Activated CD4-positive, alpha-beta T cell treated with anti-CD3 and anti-CD28 coated beads for 4 hours (primary cell): ENCODE measurements around the gene NENF.
"Not testable (repeated sequence)": the region's sequence is repeated elsewhere in the genome, so short reads cannot be mapped to it uniquely, and the experiment has no call there.

Experiments used
- DNase-seq, 2 donors: peaks; one replicate each; pipeline ENCODE4 v3.0.0-alpha.2; 2020

Gene NENF

DNA sequence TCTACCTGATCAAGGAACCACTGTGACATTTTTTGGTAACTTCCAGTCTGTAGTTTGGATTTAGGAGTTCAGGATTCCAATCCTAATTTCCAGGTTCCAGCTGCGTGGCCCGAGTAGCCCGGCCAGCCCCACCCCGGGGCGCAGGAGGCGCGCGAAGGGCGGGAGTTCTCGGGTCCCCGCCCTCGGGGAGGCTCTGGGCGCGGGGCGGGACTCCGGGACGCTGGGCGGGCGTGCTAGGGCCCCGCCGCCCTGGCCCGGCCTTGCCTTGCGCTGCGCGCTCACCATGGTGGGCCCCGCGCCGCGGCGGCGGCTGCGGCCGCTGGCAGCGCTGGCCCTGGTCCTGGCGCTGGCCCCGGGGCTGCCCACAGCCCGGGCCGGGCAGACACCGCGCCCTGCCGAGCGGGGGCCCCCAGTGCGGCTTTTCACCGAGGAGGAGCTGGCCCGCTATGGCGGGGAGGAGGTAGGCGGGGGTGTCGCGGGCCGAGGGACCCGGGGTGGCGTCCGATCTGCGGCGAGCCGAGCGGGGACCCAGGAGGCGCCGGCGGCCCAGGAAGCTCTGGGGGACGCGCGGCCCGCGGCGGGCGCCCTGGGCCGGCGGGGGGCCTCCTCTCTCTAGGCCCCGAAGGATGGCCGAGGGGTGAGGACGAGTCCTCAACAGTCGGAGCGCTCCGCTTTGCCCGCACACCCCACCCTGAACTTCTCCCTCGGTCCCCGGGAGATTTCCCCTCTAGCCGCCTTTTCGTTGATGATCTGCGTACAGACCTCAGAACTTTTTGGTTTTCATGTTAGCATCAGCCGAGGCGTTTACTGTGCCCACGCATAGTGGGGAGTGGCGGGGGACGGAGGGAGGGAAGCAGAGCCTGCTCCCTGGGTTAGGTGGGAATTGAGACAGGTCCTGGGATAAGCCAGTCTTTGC, at the start of gene NENF:
TSS of gene NENF (plus strand) at position 260 of the 916 bp plus-strand sequence. CDS start at position 284, 24 bp downstream.
- peak; percentile 66 to 71 for DNase-seq

GRCh38 chr1:212386029-212386428, 46.7 kb upstream of the NENF start:
- DNase-seq: no peak

- DNase-seq: no peak
Measured at GRCh38 chr1:212388985-212389716, 43.6 kb upstream of the NENF start.

GRCh38 chr1:212395678-212396437, 36.9 kb upstream of the NENF start:
- DNase-seq: not testable (repeated sequence)

DNA sequence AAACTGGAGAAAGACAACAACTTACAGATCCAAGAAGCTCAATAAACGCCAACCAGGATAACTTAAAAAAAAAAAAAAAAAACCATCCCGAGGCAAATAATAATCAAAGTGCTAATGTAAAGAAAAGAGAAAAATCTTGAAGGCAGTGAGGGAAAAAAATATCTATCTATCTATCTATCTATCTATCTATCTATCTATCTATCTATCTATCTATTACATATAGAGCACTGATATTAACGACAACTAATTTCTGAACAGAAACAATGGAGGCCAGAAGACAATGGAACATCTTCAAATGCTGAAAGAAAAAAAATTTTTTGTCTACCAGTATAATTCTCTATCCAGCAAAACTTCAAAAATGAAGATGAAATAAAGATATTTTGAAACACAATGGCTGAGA, 36.1 kb upstream of the NENF start:
- DNase-seq: no peak

DNA sequence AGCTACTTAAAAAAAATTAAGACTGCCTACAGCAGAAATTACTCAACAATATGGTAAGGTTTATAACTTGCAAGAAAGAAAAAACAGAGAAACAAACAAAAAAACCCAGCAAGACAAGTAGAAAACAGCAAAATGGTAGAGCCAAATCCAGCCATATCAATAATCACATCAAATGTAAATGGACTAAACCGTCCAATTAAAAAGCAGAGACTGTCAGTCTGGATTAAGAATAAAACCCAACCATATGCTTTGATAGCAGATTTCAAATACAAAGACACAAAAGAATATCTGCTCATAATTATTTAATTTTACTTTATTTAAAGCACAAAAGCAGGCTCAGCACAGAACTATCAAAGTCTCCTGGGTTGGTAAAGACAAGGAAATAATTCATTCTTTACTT, 35.5 kb upstream of the NENF start:
- DNase-seq: no peak

DNA sequence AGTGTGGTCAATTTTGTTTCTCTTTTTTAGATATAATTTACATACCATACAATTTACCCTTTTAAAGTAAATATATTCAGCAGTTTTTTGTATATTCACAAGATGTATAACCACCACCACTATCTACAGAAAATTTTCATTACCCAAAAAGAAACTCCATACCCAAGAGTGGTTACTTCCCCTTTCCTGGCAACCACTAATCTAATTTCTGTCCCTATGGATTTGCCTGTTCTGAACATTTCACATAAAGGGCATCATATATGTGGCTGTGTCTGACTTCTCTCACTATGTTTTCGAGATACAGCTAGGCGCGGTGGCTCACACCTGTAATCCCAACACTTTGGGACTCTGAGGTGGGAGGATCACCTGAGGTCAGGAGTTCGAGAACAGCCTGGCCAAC, 31.7 kb upstream of the NENF start:
- no peak for DNase-seq

GRCh38 chr1:212401838-212402582, 30.7 kb upstream of the NENF start:
- DNase-seq: no peak

DNA sequence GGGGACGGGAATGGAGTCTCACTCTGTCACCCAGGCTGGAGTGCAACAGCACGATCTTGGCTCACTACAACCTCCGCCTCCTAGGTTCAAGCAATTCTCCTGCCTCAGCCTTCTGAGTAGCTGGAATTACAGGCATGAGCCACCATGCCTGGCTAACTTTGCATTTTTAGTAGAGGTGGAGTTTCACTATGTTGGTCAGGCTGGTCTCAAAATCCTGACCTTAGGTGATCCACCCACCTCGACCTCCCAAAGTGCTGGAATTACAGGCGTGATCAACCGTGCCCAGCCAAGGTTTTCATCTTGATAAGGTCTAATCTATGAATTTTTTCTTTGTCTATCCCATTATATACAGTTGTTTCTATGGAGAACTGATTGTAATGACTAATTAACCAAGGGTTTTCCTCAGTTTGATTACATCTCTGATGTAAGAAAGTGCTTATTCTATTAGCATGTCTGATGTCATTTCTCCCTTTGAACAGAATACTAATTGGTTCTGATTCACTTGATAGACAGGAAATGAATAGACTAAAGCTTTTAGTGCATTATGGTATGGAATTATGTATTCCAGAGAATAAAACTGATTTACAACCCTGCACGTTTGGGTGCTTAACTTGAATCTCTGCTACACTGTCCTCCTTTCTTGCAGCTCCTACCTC, 29.9 kb upstream of the NENF start:
- no peak for DNase-seq

DNA sequence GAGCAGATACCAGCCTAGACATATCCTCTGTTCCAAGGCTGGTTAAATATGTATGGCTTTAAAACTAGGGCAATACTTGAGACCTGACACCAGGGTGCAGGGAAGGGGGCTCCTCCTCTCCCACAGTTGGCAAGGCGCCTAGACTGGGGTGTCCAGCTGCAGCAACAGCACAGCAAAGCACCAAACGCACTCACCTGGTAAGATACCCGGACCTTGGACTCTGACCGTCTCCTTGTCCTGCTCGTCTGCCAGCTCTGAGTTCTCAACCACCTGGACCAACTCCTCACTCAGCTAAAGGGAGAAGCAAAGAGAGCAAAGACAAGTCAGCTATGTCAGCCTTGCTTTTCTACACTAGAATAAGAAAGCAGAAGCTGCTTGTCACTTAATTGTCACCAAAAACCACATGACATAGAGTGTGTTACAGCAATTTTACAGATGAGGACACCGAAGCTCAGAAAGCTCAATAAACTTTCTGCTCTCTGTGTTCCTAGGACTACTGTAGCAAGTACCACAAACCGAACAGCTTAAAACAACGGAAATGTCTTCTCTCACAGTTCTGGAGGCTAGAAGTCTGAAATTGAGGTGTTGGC, 22.4 kb upstream of the NENF start:
- DNase-seq: no peak

- no peak for DNase-seq
Measured at GRCh38 chr1:212412374-212412773, 20.3 kb upstream of the NENF start.

DNA sequence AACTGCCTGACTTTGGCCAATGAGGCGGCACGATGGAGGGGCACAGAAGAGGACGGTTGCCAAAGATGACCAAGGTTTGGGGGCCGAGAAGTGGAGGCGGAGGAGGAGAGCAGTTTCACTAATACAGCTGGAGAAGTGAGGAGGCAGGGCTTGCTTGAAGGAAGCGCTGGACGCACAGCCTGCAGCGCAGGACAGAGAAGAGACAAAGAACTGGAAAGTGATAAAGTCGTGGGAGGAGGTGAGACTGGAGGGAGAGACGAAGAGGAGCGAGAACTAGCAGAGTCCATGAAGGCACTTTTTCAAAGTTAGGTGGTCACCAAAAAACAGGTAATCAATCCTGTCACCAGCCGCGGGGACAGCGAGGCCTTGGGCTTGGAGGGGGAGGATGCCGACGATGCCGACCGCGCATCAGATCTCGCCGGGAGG, 18.8 kb upstream of the NENF start:
- DNase-seq: peak in 1 of 2 donors; percentile 20

GRCh38 chr1:212414328-212415106, 18.2 kb upstream of the NENF start, which contains the start of gene PACC1:
Gene PACC1 (minus strand): TSS chr1:212414886. CDS start chr1:212414757, 129 bp downstream.
- peak; percentile 78 to 83 for DNase-seq

DNA sequence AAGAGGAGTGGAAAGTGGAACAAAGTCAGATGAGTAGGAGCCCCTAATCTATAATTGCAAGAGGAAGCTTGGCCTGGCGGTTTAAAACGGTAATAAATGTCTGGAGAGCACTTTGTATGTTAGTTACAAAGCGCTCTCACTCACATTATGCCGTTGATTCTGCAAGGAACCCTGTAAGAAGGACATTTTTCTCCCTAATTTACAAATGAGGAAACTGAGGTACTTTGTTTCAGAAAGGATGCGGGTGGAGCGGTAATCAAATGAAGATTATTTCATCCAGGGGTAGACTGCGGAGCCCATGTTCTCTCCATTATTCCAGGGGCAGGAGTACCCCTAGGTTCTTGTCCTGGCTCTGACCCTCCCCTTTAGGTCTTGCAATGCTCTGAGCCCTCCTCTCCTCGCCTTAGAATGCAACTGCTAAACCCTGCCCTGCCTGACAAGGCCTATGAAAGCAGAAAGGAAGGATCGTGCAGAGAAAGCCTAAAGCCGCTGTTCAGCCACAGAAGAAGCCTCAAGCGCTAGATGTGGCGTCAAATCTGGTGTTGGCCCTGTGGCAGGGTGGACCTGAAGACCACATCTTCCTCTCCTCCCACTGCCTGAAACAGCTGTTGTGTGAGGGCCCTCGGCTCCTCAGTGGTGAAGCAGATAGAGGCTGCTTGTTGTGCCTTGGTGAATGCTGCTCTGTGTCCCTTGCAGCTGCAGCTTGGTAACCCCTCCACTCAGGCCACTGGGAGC, 17.4 kb upstream of the NENF start:
- no peak for DNase-seq

- DNase-seq: no peak
Measured at GRCh38 chr1:212421165-212421564, 11.6 kb upstream of the NENF start.

- DNase-seq: no peak
Measured at GRCh38 chr1:212423879-212424278, 8.8 kb upstream of the NENF start.

GRCh38 chr1:212428496-212428895, 4.2 kb upstream of the NENF start:
- DNase-seq: no peak

GRCh38 chr1:212430416-212430815, 2.3 kb upstream of the NENF start:
- no peak for DNase-seq

DNA sequence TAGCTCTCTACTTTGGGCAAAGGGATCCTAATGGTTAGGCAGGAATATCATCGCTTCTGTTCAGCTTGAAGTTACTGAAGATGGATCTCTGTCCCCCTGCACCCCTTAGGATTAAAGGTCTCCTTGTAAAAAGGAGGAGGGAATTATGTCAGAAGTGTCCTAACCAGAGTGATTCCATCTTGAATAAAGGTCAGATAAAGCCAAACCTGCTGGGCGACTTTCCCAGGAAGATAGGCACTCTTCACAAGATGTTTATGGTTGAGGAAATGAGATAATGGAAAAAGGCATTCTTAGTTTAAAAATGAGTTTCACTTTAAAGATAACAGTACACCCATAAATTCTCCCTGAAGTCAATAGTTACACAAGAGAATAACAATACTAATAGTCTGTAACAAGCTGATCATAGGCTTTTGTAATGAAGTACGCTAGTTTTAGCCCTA, 1.7 kb upstream of the NENF start:
- no peak for DNase-seq

DNA sequence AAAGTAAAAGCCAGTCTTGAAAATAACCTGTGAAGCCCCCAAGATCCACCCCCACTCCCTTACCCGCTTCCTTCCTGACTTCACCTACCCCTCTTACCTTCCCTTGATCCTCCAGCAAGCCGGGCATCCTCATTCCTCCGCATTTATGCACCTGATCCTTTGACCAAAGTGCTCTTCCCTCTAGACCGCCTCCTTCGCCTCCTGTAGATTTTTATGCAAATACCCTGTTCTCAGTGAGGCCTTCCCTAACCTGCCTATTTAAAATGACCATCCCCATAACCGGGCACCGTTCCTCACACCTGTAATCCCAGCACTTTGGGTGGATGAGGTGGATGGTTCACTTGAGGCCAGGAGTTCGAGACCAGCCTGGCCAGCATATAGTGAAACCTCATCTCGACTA, 1.1 kb upstream of the NENF start:
- no peak for DNase-seq
